MCF 10A (cell line): ENCODE results near the gene OR5J2. TPM values are rescaled to one million over a fixed set of nuclear protein-coding genes. Genes with fewer than 3 reads are reported as not detected.
"Not testable (repeated sequence)": the region's sequence is repeated elsewhere in the genome, so short reads cannot be mapped to it uniquely, and the experiment has no call there.

Experiments
- Bru-seq: library from RNA; stranded (reverse); fragments of 400-500 nt; gene quantifications from one replicate; lab custom pipeline; 2021; lab: Mats Ljungman, UMichigan
- BruChase-seq, 2 experiments: library from RNA; stranded (reverse); fragments of 400-500 nt; gene quantifications; one replicate each; lab custom pipeline; 2021; lab: Mats Ljungman, UMichigan
- BruUV-seq: library from RNA; stranded (reverse); fragments of 400-500 nt; replicated peaks from 2 replicates; lab custom pipeline; 2021; lab: Mats Ljungman, UMichigan
- CTCF ChIA-PET: fragments of 300-600 bp; sonication (Branson Sonifier 250); formaldehyde crosslinking; extraction: SDS; loops from one replicate; lab custom pipeline; 2021; ENCODE audit warnings: antibody characterized with exemption, inconsistent platforms; lab: Yijun Ruan, JAX
- POLR2A ChIA-PET: fragments of 300-600, 350-650 bp; sonication (Branson Sonifier 250); formaldehyde crosslinking; extraction: SDS; loops from one replicate; lab custom pipeline; 2020; ENCODE audit warnings: antibody characterized with exemption, inconsistent platforms; lab: Yijun Ruan, JAX
- DNase-seq: peaks from one replicate; pipeline ENCODE4 v3.0.0-alpha.2; 2018; ENCODE audit not compliant: unreplicated experiment
- H3K27ac Mint-ChIP-seq: one replicate; pipeline ENCODE4 v1.8.0; 2022; ENCODE audit warnings: mild to moderate bottlenecking, low read depth, mixed read lengths; ENCODE audit not compliant: unreplicated experiment
- H3K27me3 Mint-ChIP-seq: one replicate; pipeline ENCODE4 v1.8.0; 2022; ENCODE audit warnings: mixed read lengths; ENCODE audit not compliant: insufficient read depth, unreplicated experiment
- H3K36me3 Mint-ChIP-seq: one replicate; pipeline ENCODE4 v1.8.0; 2022; ENCODE audit warnings: mild to moderate bottlenecking, moderate library complexity, mixed read lengths; ENCODE audit not compliant: insufficient read depth, unreplicated experiment
- H3K4me1 Mint-ChIP-seq: one replicate; pipeline ENCODE4 v1.8.0; 2022; ENCODE audit warnings: mixed read lengths; ENCODE audit not compliant: insufficient read depth, unreplicated experiment
- H3K4me3 Mint-ChIP-seq: one replicate; pipeline ENCODE4 v1.8.0; 2022; ENCODE audit warnings: mild to moderate bottlenecking, moderate library complexity, mixed read lengths; ENCODE audit not compliant: unreplicated experiment
- H3K9me3 Mint-ChIP-seq: one replicate; pipeline ENCODE4 v1.8.0; 2022; ENCODE audit warnings: mixed read lengths; ENCODE audit not compliant: unreplicated experiment
- intact Hi-C: fragments of 100-400 bp; cut with micrococcal nuclease; formaldehyde crosslinking; loops from 2 replicates; pipeline ENCODE4 v1.14.1; 2022
- long read RNA-seq: library from polyadenylated mRNA; stranded (forward); transcript quantifications from one replicate; pipeline ENCODE4 v2.0.0, GENCODE V29; 2022
- total RNA-seq: library from RNA; stranded (reverse); gene quantifications from 2 replicates; pipeline ENCODE4 v1.2.3, GENCODE V29; 2022
- TF ChIP-seq, protein P1 (sequence below): fragments of 200-600 bp; IDR thresholded peaks from one replicate; pipeline ENCODE4 v1.8.0; 2022; ENCODE audit warnings: antibody characterized with exemption, mild to moderate bottlenecking; ENCODE audit not compliant: unreplicated experiment

The OR5J2 gene
- total RNA-seq (not detected in 2 replicates), Bru-seq, nascent RNA (not detected), BruChase-seq, experiment 1, labeled RNA remaining after a 6-hour chase (not detected), BruChase-seq, experiment 2, labeled RNA remaining after a 2-hour chase (not detected)
- long read RNA-seq, result 0 reads

DNA sequence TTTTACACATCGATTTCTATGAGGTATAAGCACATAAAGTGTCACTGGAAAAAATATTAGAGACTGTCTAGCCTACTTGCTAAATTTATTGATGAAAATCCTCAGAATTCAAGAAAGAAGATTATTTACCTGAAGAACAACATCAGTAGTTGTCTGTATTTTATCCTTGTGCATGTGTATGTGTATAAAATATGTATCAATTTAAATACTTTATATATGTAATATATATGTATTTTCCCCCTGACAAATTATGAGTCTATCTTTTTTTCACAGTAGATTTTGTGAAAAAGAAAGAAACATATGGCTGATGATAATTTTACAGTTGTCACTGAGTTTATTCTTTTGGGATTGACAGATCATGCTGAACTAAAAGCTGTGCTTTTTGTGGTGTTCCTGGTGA, at the start of gene OR5J2:
Gene OR5J2, plus strand, starts transcription at position 301 of the 400 bp plus-strand sequence. Its CDS starts 0 bp downstream, at position 301.
- Mint-ChIP-seq H3K4me1 (no peaks in the 10 kb centered on the region), H3K36me3 (no peaks in the 10 kb centered on the region), H3K9me3 (peaks cover 17% of the 10 kb centered on the region), H3K4me3 (no peak within 1 kb of the TSS), H3K27me3 (no peaks in the 10 kb centered on the region), H3K27ac (no peak within 1 kb of the TSS)
- no peak for DNase-seq
- BruUV-seq, result no TSS peak
- TF ChIP-seq, protein P1, sequence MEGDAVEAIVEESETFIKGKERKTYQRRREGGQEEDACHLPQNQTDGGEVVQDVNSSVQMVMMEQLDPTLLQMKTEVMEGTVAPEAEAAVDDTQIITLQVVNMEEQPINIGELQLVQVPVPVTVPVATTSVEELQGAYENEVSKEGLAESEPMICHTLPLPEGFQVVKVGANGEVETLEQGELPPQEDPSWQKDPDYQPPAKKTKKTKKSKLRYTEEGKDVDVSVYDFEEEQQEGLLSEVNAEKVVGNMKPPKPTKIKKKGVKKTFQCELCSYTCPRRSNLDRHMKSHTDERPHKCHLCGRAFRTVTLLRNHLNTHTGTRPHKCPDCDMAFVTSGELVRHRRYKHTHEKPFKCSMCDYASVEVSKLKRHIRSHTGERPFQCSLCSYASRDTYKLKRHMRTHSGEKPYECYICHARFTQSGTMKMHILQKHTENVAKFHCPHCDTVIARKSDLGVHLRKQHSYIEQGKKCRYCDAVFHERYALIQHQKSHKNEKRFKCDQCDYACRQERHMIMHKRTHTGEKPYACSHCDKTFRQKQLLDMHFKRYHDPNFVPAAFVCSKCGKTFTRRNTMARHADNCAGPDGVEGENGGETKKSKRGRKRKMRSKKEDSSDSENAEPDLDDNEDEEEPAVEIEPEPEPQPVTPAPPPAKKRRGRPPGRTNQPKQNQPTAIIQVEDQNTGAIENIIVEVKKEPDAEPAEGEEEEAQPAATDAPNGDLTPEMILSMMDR, result no peak
- ChIA-PET CTCF (no interaction called here), POLR2A (no interaction called here)
- intact Hi-C loops, result no loop called here

DNA sequence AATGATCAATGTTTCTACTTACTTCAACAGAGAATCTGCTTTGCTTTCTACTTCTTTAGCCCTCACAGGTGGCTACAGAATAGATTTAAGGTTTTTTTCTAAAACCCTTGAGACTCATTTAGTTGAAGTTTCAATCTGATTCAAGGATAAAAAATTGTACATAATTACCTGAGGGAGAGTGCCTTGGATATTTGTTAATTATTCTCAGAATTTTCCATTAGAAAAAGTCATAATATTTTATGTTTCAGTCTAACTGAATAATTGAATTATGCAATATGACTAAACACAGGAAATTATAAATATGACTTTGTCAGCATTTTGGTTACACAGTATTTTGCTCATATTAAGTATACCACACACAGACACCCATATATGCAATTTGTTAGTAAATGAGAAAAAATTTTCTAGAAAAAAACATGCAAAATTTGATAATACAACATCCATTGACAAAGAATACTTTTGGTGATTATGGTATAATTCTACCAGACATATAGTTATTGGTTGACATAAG, 36.2 kb upstream of the OR5J2 start, which contains the start of gene OR8J3:
Gene OR8J3, minus strand, starts transcription at position 51 of the 511 bp plus-strand sequence. CDS start 2,483 bp downstream, outside the sequence.
- Mint-ChIP-seq H3K9me3 (peaks cover 9% of the 10 kb centered on the region), H3K4me3 (no peak within 1 kb of the TSS), H3K27me3 (no peaks in the 10 kb centered on the region), H3K36me3 (no peaks in the 10 kb centered on the region), H3K4me1 (no peaks in the 10 kb centered on the region), H3K27ac (no peak within 1 kb of the TSS)
- CTCF ChIA-PET, result no interaction called here
- TF ChIP-seq, protein P1, result no peak
- no TSS peak for BruUV-seq
- no peak for DNase-seq
- intact Hi-C loops, result no loop called here
- POLR2A ChIA-PET, result no interaction called here

DNA sequence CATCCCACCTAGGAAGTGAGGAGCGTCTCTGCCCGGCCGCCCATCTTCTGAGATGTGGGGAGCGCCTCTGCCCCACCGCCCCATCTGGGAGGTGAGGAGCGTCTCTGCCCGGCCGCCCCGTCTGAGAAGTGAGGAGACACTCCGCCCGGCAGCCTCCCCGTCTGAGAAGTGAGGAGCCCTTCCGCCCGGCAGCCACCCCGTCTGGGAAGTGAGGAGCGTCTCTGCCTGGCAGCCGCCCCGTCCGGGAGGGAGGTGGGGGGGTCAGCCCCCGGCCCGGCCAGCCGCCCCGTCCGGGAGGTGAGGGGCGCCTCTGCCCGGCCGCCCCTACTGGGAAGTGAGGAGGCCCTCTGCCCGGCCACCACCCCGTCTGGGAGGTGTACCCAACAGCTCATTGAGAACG, 32.7 kb upstream of the OR5J2 start:
- H3K27ac Mint-ChIP-seq, result not testable (repeated sequence)

DNA sequence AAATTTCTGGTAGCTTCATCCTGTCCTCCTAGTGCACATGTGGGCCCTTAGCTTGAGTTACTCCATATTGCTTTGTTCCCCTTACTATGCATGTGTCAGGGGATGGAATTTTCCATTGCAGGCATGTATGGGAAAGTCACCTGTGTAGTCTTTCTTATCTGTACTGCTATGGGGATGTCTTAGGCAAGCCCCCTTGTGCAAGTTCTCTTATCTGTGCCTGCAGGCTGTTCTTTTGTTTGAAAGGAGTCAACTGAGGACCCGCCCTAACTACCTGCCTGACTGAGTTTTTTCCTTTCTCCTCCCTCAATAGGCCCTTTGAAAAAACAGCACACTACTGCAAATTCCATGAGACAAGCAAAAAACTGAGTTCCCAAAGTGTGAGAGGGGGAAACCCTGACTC, 25.0 kb upstream of the OR5J2 start:
- DNase-seq, result no peak
- TF ChIP-seq, protein P1, result no peak
- Mint-ChIP-seq H3K36me3 (no peaks in the 10 kb centered on the region), H3K27me3 (no peaks in the 10 kb centered on the region), H3K4me3 (no peak overlapping the region), H3K4me1 (no peaks in the 10 kb centered on the region), H3K27ac (no peak overlapping the region), H3K9me3 (peaks cover 43% of the 10 kb centered on the region)
- CTCF ChIA-PET, result no interaction called here
- POLR2A ChIA-PET, result no interaction called here
- intact Hi-C loops, result no loop called here
- no TSS peak for BruUV-seq

More for the DNA sequence above, 32.7 kb upstream of the OR5J2 start:
- intact Hi-C loops, H3K27me3 Mint-ChIP-seq, CTCF ChIA-PET, H3K36me3 Mint-ChIP-seq, H3K4me1 Mint-ChIP-seq, H3K4me3 Mint-ChIP-seq, BruUV-seq, DNase-seq, POLR2A ChIA-PET: not testable (repeated sequence)
- peaks cover 16% of the 10 kb centered on the region for H3K9me3 Mint-ChIP-seq
